Measurements from ENCODE around the gene PDZD2.

PDZD2 gene

DNA sequence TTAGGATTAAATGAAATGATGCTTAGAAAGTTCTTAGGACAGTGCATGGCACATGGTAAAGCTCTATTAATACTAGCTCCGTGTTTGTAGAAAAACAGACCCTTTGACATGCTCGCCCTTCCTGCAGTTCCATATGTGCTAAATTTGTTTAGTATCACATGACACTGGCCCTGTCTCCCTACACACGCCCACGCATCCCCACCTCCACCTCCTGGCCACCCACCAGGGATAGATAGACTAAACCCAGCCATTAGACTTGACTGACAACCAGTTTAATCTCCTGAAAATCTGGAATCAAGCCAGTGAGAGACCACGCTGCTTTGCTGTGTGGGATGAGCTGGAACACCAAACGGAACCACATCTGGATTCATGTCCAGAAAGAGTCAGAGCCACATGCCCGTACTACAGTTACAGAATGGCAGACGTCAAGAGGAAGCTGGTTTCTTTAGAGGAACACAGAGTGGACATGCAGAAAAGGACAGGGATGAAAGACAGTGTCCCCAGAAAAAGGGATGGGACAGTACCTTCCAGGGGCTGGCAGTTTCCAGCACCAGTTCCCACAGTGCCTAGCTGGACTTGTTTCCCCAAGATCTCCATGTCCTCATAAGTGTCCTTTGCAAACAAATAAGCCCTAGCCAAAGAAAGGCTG, 186.1 kb downstream of the PDZD2 start:
- DNase-seq (ENCODE audit: low read depth): no peak

DNA sequence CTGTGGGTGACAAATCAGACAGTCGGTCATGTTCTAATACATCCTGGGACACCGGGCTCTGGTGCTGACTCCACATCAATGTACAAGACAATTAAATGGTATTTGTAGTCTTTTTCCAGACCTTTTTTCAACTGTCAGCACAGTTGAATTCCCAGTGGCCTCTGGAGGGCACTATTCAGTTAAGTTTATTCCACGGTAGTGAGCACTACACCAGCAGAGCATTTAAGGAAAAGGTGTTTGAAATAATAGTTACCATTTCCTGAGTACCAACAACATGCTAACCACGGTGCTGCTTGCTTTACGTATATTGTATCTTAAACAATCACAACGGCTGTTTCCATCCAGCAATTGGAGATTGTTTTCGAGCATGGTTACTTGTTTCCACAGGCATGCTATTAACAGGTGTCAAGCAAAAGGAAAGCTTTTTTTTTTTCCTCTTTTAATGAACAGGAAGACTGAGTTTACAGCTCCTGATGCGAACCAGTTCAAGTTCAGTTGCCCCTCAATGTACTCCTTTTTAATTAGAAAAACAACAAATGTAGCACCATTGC, 186.7 kb downstream of the PDZD2 start:
- no peak for DNase-seq (ENCODE audit: low read depth)

DNA sequence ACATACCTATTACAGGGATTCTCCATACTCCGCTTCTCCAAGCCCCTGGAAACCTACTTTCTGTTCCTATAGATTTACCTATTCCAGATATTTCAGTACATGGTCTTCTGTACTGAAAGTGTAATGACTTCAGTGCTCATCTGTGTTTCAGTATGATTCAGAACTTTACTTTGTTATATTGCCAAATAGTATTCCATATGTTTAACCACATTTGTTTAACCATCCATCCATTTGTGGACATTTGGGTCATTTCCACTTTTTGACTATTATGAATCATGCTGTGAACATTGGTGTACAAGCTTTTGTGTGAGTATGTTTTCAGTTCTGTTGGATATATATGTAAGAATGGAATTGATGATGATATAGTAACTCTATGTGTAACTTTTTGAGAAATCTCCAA, 188.9 kb downstream of the PDZD2 start:
- no peak for DNase-seq (ENCODE audit: low read depth)

DNA sequence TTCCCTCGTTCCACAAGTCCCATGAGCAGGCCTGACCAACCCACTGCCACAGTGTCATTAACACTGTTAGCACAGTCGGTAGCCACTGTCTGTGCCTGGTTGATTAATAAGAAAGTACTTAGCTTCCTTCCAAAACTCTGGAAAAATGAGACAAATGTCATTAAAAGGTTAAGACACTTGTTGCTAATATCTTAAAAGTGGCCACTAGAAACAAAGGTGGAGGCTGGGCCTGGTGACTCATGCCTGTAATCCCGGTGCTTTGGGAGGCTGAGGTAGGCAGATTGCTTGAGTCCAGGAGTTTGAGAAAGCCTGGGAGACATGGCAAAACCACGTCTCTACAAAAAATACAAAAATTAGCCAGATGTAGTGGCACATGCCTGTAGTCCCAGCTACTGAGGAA, 194.0 kb downstream of the PDZD2 start:
- DNase-seq (ENCODE audit: low read depth): no peak

DNA sequence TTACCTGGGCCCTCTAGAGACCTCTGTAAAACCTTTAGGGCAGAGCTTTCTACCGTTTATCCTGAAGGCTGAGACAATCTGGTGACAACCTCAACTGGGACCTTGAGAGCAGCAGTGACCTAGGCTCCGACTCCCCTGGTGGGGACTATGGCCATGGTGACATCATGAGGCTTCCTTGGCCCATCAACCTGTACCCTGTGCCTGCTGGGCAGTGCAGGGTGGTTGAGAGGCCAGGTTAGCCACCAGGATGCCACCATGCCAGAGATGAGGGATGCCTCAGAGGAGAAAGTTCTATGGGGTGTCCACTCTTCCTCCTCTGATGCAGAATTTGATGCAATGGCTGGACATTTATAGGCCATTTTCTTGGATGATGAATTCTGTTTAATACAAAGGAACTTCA, 194.8 kb downstream of the PDZD2 start:
- no peak for DNase-seq (ENCODE audit: low read depth)

DNA sequence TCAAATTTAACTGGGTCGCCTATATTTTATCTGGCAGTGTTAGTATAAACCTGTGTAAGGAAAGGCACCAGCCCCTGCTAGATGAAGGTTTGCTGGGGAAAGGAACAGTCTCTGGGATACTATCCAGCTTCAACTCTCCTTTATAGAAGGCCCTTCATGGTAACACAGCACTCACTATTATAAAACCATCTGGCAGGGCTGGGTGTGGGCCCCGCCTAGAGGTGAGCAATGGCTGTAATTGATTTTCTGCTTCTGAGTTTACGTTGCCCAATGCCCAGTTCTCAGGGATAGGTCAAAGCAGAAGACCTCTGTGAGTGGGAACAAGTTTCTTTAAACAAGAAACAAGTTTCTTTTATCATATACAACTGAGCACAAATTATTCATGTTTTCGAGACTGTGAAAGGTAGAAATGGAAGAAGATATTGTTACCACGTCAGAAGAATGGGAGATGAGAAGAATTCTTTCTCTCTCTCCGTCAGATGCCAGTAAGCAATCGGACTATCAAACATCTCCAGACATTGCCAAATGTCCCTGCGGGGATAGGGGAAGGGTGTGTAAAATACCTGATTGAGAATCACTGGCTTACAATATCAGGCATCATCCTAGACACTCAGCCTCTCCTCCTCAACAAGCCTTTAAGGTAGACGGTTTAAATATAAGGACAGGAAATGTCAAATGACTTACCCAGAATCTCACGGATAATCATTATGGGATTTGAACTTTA, 205.9 kb downstream of the PDZD2 start:
- DNase-seq (ENCODE audit: low read depth): no peak

DNA sequence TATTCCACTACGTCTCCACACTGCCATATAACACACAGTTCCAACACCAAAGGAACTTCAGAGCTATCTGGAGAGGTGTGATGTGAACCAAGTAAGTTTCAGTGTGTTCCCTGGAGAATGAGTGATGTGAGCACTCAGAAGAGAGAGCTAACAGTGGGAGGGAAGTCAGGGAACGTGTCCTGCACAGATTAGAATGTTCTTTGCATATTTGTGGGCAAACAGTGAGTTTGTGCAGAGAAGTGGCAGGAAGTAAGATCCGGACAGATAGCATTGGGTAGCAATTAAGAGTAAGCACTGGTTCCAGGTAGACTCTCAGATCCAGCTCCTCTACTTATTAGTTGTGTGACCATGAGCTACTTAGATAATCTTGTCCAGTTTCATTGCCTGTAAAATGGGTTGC, 206.4 kb downstream of the PDZD2 start:
- no peak for DNase-seq (ENCODE audit: low read depth)

DNA sequence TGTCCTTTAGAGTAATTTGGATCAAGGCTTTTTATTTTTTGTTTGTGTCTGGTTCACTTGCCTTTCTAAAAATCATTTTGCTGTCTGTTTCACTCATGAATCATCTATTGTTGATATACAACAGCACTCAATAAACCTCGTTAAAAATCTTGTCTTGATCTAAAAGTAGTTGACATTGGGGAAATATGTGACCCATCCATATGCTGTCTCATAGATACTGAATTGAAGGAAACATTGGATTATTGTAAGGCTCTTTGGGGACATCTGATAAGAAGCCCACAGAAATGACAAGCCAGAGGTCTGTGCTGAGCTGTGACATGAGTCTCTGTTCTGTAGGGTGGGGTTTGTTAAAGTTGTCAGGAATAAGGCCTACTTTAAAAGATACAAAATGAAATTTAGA, 208.0 kb downstream of the PDZD2 start:
- DNase-seq (ENCODE audit: low read depth): no peak

DNA sequence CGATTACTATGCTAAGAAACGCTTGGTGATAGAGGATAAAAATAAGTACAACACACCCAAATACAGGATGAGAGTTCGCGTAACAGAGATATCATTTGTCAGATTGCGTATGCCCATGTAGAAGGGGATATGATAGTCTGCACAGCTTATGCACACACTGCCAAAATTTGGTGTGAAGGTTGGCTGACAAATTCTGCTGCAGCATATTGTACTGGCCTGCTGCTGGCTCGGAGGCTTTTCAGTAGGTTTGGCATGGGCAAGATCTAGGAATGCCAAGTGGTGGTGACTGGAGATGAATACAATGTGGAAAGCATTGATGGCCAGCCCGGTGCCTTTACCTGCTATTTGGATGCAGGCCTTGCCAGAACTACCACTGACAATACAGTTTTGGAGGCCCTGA, 208.4 kb downstream of the PDZD2 start:
- DNase-seq (ENCODE audit: low read depth): no peak

DNA sequence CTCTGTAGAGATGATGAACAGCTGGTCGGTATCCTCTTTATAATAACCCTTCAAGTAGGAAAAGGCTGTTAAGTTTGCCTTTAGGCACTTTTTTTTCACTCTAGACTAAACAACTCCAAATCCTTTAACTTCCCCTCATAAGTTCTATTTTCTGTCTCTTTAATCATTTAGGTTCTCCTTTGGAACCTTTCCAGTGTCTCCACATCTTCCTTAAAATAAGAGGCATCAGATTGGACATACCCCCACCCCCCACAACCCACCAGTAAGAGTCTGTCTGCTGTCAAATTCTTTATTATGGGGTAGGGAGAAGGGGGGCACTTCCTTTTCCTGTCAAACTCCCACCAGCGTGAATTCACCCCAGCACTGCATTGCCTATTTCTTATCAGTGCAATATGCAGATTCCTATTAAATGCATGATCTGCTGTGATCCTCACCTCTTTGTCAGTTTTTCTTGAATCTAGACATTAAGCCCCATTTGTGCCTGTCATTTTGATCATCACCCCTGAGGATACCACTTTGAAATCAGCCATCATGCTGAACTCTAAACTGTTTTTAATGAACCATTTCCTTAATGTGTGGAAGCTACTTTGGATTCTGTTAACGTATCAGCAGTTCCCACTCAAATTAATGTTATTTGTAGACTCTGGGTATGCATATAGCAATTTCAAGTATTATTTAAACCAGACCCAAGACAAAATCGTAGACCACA, 212.2 kb downstream of the PDZD2 start:
- DNase-seq (ENCODE audit: low read depth): no peak

DNA sequence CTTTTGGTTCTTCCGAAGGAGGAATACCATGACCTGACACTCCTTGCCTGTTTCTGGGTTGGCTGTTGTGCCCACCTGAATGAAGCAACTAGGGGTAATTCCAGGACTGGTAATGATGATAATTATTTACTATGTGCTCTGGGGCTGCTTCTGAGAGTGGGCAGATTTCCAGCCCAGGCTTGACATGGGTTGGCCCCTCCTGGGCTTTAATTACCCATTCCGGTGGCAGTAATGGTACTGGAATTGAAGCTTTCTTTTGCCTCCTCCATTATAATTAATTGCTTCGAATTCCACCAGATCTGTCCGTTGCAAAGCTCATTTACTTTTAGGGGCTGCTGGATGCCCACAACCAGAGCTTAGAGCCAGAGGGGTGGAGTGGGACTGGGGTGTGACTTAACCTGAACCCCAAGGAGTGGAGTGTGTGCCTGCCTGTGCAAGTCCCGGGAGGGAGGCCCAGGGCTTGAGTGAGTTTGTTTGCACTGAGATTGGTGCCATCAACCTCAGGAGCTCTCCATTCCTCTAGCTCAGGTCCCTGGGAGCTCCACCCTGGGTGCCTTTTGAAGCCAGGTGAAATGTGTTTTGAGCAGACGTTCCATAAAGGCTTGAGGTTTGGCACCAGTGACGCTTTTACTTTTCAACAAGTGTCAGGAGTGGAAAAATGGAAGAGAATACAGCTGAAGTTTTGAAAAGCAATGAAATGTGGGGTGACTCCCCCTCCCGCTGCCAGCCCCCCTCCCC, 214.6 kb downstream of the PDZD2 start:
- DNase-seq (ENCODE audit: low read depth): no peak

DNA sequence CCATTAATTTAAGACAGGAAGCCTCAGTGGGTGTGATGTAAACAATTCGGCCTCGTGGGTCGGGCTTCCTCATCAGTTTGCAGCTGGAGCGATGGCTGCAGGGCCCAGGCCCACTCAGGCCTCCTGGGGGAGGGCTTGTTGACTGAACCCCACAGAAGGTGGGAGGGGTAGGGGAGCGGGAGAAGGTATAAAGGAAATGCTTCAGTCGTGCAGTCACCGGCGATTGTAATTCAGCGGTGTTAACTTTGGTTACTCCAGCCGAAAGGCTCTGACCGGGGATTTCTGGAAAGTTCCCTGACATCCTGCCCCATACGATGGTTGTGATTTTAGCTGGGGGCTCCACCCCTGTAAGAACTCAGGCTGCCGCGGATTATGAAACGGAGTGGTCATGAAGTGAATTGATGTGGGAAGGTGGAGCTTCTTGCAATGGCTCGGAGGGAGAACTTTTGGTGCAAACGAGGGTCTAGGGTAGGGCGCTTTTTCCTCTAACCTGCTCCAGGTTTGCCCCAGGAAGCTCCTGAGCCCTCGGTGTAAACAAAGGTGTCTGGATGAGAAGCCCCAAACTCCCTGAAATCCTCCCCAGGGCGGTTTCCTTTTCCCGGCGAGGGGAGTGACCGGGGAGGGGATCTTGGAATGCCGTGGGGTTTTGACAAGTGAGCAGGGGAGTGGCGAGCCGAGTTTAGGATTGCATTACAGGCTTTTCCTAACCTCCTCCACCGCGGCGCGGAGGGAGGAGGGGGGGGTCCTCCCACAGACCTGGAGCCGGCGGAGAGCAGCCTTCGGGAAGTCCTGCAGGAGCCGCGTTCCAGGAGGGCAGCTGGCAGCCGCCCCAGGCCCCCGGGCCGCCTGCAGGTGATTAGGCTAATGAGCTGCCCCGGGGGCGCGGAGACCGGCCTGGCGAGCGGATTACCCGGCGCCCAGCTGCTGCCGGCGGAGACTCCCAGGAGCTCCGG, 215.5 kb downstream of the PDZD2 start:
- DNase-seq (ENCODE audit: low read depth): no peak

DNA sequence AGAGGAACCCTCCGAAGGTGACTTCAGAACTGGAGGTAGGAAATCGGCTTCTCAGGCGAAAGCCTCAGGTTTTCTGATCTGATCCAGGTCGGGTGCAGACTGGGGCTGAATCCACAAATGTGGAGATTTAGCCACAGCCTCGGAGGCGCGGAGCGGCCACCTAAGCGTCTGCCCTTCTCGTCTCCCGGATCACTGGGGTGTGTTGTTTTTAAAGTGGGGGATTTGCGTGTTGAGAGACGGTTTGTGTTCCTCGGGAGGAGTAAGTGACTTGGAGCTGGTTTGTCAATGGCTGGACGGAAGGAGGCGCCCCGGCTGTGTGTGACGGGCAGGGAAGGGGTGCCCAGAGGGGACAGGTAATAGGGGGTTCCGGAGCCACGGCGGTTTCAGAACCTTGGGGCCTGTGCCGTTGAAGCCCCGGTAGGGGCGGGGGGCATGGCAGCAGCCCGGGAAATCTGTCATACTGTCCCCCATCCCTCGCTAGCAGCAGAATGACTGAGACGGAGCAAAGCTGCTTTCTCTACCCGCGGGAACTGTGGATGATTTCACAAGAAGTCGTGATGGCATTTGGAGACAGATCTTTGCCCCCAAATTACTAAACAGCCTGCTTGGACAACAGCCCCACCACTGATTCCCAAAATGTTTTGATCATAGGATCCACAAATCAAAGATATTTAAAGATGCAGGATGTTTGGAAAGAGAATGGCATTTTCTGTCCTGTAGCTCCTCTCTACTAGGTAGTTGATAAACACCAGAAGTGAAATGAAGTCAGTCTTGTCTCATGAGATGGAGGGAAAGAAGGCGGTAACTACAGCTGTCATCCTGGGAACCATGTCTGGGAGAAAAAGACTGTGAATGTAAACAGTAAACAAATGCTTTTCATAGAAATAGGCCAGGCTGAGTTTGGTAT, 216.5 kb downstream of the PDZD2 start:
- DNase-seq (ENCODE audit: low read depth): no peak

DNA sequence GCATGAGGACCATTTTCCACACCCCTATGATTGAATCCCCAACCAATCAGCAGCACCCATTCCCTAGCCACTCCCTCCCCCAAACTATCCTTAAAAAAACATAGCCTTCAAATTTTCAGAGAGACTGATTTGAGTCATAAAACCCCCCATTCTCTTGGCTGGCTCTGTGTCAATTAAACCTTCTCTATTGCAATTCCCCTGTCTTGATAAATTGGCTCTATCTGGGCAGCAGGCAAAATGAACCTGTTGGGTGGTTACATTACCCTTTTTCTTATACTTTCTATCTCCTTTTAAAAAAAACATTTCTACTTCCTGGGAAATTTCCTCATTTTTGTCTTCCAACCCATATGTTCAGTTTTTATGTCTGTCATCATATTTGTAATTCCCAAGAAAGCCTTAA, 220.2 kb downstream of the PDZD2 start:
- DNase-seq (ENCODE audit: low read depth): no peak

DNA sequence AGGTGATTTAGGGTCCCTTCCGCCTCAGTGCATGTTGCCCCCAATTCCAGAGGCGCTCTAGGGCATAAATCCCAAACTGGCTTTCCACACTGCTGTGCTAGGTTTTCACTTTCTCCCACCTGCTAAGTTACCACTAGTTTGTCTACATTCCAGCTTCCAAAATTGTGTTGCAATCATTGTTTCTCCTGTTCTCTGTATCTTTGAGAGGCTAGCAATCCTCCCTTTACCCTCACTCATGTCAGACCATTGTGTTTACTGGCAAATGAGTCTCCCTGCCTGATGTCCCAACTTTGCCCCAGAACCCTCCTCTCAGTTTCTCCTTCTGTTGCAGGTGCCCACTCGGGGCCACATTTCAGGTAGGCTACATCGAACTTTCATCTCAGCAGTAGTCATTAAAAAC, 221.3 kb downstream of the PDZD2 start:
- DNase-seq (ENCODE audit: low read depth): no peak

DNA sequence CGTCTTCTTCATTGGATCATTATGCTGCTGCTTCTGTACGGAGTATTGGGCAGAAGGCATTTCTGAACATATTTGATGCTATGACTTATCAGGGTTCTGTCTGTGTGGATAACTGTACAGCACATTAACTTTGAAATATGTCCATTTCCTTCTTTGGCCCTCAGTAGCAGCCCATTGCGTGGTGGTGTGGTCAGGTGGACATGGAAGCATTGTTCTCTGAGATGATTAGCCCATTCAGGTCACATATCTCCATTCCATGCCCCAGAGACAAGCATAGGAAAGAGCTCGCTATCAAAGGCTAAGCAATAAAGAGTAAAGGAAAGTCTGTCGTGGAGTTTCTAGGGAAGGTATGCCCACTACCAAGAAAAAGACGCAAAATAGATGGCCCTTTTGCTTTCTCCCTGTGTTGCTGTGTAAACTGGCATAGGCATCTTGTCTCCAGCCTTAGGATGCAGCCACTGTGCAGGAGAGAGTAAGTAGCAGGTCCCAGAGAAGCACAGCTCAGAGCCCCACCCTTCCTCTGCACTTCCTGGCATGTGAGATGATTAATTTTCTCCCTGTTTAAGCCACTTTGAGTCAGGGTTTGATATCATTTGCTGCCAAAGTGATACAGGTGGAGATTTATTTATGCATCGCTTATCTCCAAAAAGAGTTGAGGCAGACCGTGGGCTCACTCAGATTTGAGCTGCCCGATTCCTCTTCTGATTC, 221.9 kb downstream of the PDZD2 start:
- no peak for DNase-seq (ENCODE audit: low read depth)

DNA sequence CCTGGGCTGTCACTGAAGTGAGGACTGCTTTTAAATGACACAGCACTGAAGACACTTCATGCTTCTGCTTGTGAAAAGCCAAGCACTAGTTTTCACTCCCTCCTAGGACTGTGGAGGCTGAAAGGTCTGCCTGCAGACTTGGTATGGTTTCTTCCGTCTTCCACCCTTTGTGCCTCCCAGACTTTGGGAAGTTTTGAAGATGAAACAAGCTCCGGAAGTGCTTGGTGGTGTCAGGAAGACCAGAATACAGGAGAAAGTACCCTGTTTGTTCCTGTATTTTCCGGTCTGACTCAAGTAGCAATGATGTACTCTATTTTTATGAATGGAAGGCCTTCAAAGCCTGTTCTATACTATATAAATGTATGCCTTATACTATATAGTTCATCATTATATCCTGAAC, 222.7 kb downstream of the PDZD2 start:
- DNase-seq (ENCODE audit: low read depth): no peak

DNA sequence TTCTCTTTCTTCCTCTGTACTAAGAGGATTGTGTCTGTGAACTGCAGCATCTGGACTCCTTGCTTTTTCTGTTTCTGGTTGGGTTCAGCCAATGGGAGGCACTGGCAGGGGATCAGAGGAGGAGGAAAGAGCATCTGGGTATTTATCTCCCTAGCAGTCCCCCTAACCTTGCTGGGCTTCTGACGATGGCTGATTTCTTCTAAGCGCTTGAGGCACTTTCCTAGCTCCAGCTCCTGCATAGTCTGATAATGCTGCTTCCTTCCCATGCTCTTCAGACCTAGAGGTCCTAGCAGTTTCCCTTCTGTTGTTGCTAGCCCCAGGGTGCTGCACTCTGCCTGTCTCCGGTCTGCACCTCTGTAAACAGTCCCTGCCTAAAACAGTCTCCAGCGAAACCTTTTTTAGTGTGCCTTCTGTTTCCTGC, 225.1 kb downstream of the PDZD2 start:
- no peak for DNase-seq (ENCODE audit: low read depth)

DNA sequence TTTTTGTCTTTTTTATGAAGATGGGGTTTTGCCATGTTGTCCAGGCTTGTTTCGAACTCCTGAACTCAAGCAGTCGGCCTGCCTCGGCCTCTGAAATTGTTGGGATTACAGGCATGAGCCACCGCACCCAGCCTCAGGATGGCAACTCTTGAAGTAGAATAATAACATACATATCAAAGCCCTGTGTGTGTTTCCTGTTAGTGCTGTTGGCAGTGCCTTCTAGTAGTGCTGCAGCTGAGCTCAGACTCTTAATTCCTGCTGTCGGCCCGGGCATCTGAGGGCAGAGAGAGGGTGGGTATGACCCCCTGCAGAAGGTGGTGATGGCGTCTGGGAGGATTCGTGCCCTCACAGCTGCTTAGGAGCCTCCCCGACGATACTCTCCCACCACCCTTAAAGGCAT, 227.2 kb downstream of the PDZD2 start:
- DNase-seq (ENCODE audit: low read depth): no peak

DNA sequence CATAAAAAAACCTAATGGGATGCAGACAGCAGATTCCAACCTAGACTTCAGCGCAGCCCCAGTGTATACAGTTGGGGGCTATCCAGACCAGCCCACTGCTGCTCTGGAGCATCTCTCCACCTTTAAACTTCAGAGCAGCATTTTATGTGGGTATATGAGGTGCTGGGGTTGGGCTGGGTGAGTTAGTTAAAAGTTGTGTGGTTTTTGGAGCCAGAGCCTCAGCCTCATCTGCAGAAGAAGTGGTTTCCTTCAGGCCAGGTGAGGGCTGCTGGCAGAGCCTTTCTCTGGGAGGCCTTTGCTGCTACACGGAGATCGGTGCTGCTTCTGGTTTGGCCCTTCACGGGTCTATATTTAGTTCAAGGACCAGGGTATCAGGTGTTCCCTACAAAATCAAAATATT, 228.3 kb downstream of the PDZD2 start:
- DNase-seq (ENCODE audit: low read depth): no peak

All from T-helper 22 cell (primary cell).